ENCODE results near the gene ELAPOR1.

Gene ELAPOR1

DNA sequence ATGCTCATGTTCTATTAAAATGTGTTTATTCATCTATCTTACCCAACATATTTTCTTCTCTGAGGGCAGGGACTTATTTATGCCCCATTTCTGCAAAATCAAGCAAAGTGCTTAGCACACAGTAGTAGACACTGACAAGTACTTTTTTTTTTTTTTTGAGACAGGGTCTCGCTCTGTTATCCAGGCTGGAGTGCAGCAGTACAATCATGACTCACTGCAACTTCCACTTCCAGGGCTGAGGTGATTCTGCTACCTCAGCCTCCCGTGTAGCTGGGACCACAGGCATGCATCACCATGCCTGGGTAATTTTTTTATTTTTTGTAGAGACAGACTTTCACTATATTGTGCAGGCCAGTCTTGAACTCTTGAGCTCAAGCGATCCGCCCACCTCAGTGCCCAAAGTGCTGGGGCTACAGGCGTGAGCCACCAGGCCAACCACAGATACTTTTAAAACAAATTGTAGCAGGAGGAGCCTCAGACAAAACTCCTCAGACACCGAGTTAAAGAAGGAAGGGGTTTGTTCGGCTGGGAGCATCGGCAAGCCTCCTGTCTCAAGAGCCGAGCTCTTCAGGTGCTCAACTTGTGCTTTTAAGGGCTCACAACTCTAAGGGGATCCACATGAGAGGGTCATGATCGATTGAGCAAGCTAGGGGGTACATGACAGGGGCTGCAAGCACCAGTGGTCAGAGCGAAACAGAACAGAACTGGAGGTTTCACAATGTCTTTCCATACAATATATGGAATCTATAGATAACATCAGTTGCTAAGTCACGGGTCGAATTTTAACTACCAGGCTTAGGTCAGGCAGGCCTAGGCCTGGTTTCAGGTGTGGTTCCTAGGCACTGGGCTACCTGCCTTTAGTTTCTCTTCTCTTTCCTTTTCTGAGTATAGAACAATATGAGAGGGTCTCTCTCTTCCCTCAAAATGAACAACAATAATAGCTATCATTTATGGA, 29.1 kb upstream of the ELAPOR1 start:
- Mint-ChIP-seq H3K4me1 (no peaks in the 10 kb centered on the region), H3K9me3 (no peaks in the 10 kb centered on the region), H3K4me3 (no peak overlapping the region), H3K36me3 (ENCODE audit: low read depth) (peaks cover 4% of the 10 kb centered on the region), H3K27me3 (ENCODE audit: low read depth) (no peaks in the 10 kb centered on the region), H3K27ac (no peak overlapping the region)
- TF ChIP-seq, protein P1, sequence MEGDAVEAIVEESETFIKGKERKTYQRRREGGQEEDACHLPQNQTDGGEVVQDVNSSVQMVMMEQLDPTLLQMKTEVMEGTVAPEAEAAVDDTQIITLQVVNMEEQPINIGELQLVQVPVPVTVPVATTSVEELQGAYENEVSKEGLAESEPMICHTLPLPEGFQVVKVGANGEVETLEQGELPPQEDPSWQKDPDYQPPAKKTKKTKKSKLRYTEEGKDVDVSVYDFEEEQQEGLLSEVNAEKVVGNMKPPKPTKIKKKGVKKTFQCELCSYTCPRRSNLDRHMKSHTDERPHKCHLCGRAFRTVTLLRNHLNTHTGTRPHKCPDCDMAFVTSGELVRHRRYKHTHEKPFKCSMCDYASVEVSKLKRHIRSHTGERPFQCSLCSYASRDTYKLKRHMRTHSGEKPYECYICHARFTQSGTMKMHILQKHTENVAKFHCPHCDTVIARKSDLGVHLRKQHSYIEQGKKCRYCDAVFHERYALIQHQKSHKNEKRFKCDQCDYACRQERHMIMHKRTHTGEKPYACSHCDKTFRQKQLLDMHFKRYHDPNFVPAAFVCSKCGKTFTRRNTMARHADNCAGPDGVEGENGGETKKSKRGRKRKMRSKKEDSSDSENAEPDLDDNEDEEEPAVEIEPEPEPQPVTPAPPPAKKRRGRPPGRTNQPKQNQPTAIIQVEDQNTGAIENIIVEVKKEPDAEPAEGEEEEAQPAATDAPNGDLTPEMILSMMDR (IDR thresholded peaks at IDR 0.05; ENCODE audit: unreplicated experiment in 3 of 3): no peak

DNA sequence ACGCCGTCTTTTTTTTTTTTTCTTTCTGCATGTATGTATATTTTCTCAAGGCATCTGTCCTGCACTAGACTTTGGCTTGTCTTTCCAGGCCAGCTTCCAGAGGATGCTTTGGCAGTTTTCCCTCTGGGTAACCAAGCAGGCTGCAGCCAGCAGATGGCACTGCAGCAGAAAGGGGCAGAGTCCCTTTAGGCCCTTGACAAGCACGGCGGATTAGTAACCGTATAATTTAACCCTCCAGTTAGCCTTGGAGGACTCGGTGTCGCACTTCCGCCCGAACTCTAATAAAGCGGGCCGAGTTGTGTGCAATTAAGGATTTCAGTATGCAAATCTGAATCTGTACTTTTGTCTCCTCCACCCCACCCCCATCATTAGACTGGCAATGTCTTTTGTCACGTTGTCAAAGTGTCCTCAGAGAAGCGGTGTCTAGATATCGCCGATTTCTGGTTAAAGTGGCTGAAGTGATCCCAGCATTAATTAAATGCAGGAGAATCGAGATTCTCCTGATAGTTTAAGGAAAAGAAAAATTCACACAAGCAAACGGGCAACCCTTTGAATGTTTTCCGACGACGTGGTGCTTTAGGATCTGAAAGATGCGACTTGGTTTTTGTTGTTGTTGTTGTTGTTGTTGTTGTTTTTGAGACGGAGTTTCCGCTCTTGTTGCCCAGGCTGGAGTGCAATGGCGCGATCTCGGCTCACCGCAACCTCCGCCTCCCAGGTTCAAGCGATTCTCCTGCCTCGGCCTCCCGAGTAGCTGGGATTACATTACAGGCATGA, 24.5 kb upstream of the ELAPOR1 start:
- H3K4me1 Mint-ChIP-seq: peaks cover 22% of the 10 kb centered on the region
- peak overlapping the region; percentile 94 to 95 (median 95) for H3K4me3 Mint-ChIP-seq
- peak overlapping the region; percentile 69 to 97 (median 87) for H3K27ac Mint-ChIP-seq
- no peaks in the 10 kb centered on the region for H3K27me3 Mint-ChIP-seq (ENCODE audit: low read depth)
- TF ChIP-seq, protein P1 (IDR thresholded peaks at IDR 0.05; ENCODE audit: unreplicated experiment in 3 of 3): peak in 2 of 3 experiments; percentile 27 to 40
- no peaks in the 10 kb centered on the region for H3K9me3 Mint-ChIP-seq
- H3K36me3 Mint-ChIP-seq (ENCODE audit: low read depth): peaks cover 19% of the 10 kb centered on the region

DNA sequence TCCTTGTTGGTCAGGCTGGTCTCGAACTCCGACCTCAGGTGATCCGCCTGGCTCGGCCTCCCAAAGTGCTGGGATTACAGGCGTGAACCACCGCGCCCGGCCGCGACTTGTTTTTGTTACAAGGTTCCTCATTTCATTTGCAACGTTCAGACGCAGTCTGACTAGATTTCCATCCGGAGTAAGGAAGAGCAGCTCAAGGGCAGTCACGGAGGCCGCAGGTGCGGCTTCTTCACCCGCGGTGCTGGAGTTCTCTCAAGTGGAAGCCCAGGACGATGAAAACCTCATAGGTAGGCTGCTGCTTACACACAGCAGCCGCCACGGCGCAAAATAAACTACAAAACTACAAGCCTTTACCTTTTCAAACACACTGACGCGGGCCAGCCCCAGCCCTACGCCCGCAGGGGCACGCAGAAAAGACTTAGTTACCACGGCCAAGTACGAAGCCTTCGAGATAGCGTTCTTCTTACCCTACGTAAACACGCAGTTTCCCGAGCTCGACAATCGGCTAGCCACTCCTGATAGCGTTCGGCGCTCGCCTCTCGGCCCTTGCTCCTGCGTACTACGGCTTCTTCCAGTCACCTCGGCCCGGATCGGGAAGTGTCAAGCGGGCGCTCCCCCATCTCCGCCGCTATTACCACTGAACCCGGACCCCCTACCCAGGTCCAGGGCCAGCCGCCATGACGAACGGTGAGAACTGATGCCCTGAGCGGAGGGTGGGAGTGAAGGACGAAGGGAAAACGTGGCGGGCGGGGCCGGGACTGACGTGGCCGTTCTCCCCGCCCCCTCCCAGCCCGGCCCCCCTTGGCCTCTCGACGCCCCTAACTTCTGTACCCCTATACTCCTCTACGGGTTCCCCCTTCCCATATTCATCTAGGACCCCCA, 23.5 kb upstream of the ELAPOR1 start, which contains the start of gene TMEM167B:
Gene TMEM167B (plus strand): TSS at position 569 of the 882 bp plus-strand sequence. CDS start 109 bp downstream, at position 678.
- Mint-ChIP-seq H3K36me3 (ENCODE audit: low read depth) (peaks cover 27% of the 10 kb centered on the region), H3K4me3 (peak within 1 kb of the TSS; percentile 94 to 95 (median 95)), H3K27ac (peak within 1 kb of the TSS; percentile 97 to 99 (median 98)), H3K27me3 (ENCODE audit: low read depth) (no peaks in the 10 kb centered on the region), H3K9me3 (no peaks in the 10 kb centered on the region), H3K4me1 (peaks cover 22% of the 10 kb centered on the region)
- TF ChIP-seq, protein P1 (IDR thresholded peaks at IDR 0.05; ENCODE audit: unreplicated experiment in 3 of 3): no peak

DNA sequence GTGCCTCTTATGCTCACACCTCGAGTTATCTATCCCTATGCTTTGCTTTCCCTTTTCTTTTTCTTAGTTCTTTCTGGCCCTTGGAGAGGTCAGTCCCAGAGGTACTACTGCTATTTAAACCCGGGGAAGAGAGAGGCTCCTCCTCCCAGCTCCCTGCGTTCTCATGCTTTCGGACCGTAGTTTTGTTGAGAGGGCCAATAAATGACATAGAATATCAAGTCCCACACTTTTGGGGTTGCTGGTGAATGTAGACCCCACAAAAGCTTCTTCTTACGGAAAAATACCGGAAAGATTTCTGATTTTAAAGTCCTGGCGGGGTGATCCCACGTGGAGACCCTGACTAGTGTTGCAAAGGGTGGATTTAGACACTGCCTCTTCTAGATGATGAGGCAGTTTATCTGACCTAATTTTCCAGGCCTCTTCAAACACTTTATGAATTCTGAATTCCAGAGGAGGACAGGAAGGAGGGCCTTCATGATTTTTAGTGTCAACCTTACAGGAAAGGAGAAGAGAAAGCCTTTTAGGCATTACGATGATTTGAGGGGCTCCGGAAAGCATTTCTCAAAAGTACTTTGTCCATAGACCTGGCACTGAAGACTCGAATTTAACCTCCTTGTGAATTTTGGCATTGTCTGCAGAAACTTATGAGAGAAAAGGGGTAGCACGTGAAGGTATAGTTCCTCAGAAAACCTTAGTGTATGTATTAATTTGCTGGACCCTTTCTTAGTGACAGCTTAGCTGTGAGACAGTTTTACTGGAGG, 22.7 kb upstream of the ELAPOR1 start:
- Mint-ChIP-seq H3K36me3 (ENCODE audit: low read depth) (peaks cover 27% of the 10 kb centered on the region), H3K4me3 (peak overlapping the region; percentile 94 to 95 (median 95)), H3K27ac (peak overlapping the region; percentile 97 to 99 (median 98)), H3K9me3 (no peaks in the 10 kb centered on the region), H3K27me3 (ENCODE audit: low read depth) (no peaks in the 10 kb centered on the region), H3K4me1 (peaks cover 22% of the 10 kb centered on the region)
- TF ChIP-seq, protein P1 (IDR thresholded peaks at IDR 0.05; ENCODE audit: unreplicated experiment in 3 of 3): no peak

DNA sequence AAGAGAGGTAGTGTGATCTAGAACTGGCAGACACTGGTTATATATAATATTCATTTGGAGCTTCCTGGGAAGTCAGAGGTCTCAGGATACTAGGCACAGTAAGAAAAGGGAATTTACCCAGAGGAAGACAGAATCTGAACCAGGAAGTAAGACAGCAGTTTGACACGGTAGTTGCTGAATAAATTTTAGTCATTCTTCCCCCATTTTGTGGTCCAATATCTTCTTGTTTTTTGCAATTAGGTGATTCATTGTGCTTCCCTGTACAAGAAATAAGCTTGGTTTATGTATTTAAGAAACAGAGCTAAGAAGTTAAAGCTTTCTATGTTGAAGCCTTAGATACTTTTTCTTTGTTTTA, 22.1 kb upstream of the ELAPOR1 start:
- Mint-ChIP-seq H3K27ac (peak overlapping the region; percentile 97 to 99 (median 98)), H3K9me3 (no peaks in the 10 kb centered on the region)
- TF ChIP-seq, protein P1 (IDR thresholded peaks at IDR 0.05; ENCODE audit: unreplicated experiment in 3 of 3): no peak

More for the DNA sequence above, 22.1 kb upstream of the ELAPOR1 start:
- Mint-ChIP-seq H3K4me3 (peak overlapping the region; percentile 94 to 95 (median 95)), H3K4me1 (peaks cover 22% of the 10 kb centered on the region), H3K36me3 (ENCODE audit: low read depth) (peaks cover 27% of the 10 kb centered on the region), H3K27me3 (ENCODE audit: low read depth) (no peaks in the 10 kb centered on the region)

All from nephron (organoid).